Stimulated activated naive B cell treated with anti-CD40 and anti-IgM and Interleukin-4, amounts not matched to agents 10 μg/mL and 1 μg/mL and 100 μg/mL, for 72 hours (primary cell): Measurements from ENCODE around the gene LRRC47.
"Not testable (repeated sequence)": the region's sequence is repeated elsewhere in the genome, so short reads cannot be mapped to it uniquely, and the experiment has no call there.

Experiments used
- ATAC-seq, 2 donors: fragments of 150-1000 bp; cut with Tn5 transposase; replicated peaks; 2 replicates each; pipeline ENCODE4 v1.10.0; 2021; ENCODE audit warnings: moderate library complexity in 1 of 2
- DNase-seq: peaks from one replicate; pipeline ENCODE4 v3.0.0; 2021
- H3K27ac Mint-ChIP-seq: one replicate; pipeline ENCODE4 v1.8.0; 2022; ENCODE audit warnings: mild to moderate bottlenecking, mixed read lengths
- H3K27me3 Mint-ChIP-seq, 2 donors: one replicate each; pipeline ENCODE4 v1.8.0; 2022; ENCODE audit warnings: mixed read lengths in 2 of 2
- H3K36me3 Mint-ChIP-seq, 2 donors: one replicate each; pipeline ENCODE4 v1.8.0; 2022; ENCODE audit warnings: mixed read lengths in 2 of 2, mild to moderate bottlenecking in 1 of 2
- H3K4me1 Mint-ChIP-seq, 2 donors: one replicate each; pipeline ENCODE4 v1.8.0; 2022; ENCODE audit warnings: mixed read lengths in 2 of 2, mild to moderate bottlenecking in 1 of 2
- H3K4me3 Mint-ChIP-seq, 2 donors: one replicate each; pipeline ENCODE4 v1.8.0; 2022; ENCODE audit warnings: mild to moderate bottlenecking in 2 of 2, mixed read lengths in 2 of 2, moderate library complexity in 1 of 2
- H3K9me3 Mint-ChIP-seq, 2 donors: one replicate each; pipeline ENCODE4 v1.8.0; 2022; ENCODE audit warnings: mixed read lengths in 2 of 2, mild to moderate bottlenecking in 1 of 2

LRRC47 gene

DNA sequence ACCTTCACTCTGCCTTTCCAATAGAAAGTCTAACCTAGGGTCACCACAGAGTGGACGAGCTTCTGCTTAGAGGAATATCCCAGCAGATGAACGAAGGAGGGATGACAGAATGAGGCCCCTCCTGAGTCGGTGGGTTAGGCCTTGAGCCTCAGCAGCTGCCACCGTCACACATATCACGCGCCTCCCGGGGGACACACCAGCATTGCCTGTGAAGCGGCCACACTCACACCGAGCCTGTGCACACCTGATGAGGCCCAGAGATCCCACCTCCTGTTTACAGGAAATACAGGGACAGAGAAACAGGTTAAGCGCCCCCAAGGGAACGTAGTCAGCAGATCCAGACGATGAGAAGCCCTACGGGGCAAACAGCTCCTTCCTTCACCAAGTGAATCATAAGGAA is 25.1 kb upstream of the LRRC47 start:
- Mint-ChIP-seq H3K27ac (no peak overlapping the region), H3K27me3 (no peaks in the 10 kb centered on the region), H3K9me3 (no peaks in the 10 kb centered on the region), H3K36me3 (peaks cover 50 to 71% of the 10 kb centered on the region in 2 donors), H3K4me1 (peaks cover 4 to 8% of the 10 kb centered on the region in 2 donors), H3K4me3 (no peak overlapping the region)
- ATAC-seq (no peak), DNase-seq (no peak)

- H3K27ac Mint-ChIP-seq: no peak overlapping the region
- H3K27me3 Mint-ChIP-seq: no peaks in the 10 kb centered on the region
- H3K4me1 Mint-ChIP-seq: peaks cover 4 to 8% of the 10 kb centered on the region in 2 donors
- no peak overlapping the region for H3K4me3 Mint-ChIP-seq
- H3K36me3 Mint-ChIP-seq: peaks cover 51 to 72% of the 10 kb centered on the region in 2 donors
- no peak for ATAC-seq
- DNase-seq: no peak
- no peaks in the 10 kb centered on the region for H3K9me3 Mint-ChIP-seq
Measured at GRCh38 chr1:3821004-3821403, 24.7 kb upstream of the LRRC47 start.

- Mint-ChIP-seq H3K36me3 (peaks cover 50 to 73% of the 10 kb centered on the region in 2 donors), H3K4me1 (peaks cover 4 to 8% of the 10 kb centered on the region in 2 donors), H3K9me3 (no peaks in the 10 kb centered on the region), H3K27me3 (no peaks in the 10 kb centered on the region), H3K27ac (no peak overlapping the region), H3K4me3 (no peak overlapping the region)
- ATAC-seq (no peak), DNase-seq (no peak)
Measured at GRCh38 chr1:3820316-3820715, 24.0 kb upstream of the LRRC47 start.

GRCh38 chr1:3819771-3820200 is 23.5 kb upstream of the LRRC47 start:
- no peak overlapping the region for H3K4me3 Mint-ChIP-seq
- no peaks in the 10 kb centered on the region for H3K27me3 Mint-ChIP-seq
- ATAC-seq: no peak
- H3K9me3 Mint-ChIP-seq: no peaks in the 10 kb centered on the region
- no peak for DNase-seq
- H3K27ac Mint-ChIP-seq: no peak overlapping the region
- peaks cover 4 to 8% of the 10 kb centered on the region in 2 donors for H3K4me1 Mint-ChIP-seq
- peaks cover 54 to 77% of the 10 kb centered on the region in 2 donors for H3K36me3 Mint-ChIP-seq

GRCh38 chr1:3817821-3818597 is 21.7 kb upstream of the LRRC47 start:
- Mint-ChIP-seq H3K27me3 (no peaks in the 10 kb centered on the region), H3K4me1 (peaks cover 4 to 8% of the 10 kb centered on the region in 2 donors), H3K27ac (no peak overlapping the region), H3K9me3 (no peaks in the 10 kb centered on the region), H3K36me3 (peaks cover 48 to 70% of the 10 kb centered on the region in 2 donors), H3K4me3 (no peak overlapping the region)
- DNase-seq (no peak), ATAC-seq (no peak)

GRCh38 chr1:3817138-3817740 is 20.9 kb upstream of the LRRC47 start:
- Mint-ChIP-seq H3K4me3 (no peak overlapping the region), H3K27me3 (no peaks in the 10 kb centered on the region), H3K36me3 (peaks cover 43 to 69% of the 10 kb centered on the region in 2 donors), H3K9me3 (no peaks in the 10 kb centered on the region), H3K4me1 (peaks cover 4 to 8% of the 10 kb centered on the region in 2 donors), H3K27ac (no peak overlapping the region)
- no peak for ATAC-seq
- DNase-seq: no peak

GRCh38 chr1:3816331-3817137 is 20.2 kb upstream of the LRRC47 start:
- peaks cover 37 to 62% of the 10 kb centered on the region in 2 donors for H3K36me3 Mint-ChIP-seq
- no peak overlapping the region for H3K27ac Mint-ChIP-seq
- no peaks in the 10 kb centered on the region for H3K9me3 Mint-ChIP-seq
- no peaks in the 10 kb centered on the region for H3K27me3 Mint-ChIP-seq
- no peak overlapping the region for H3K4me3 Mint-ChIP-seq
- DNase-seq (no peak), ATAC-seq (no peak)
- H3K4me1 Mint-ChIP-seq: peaks cover 5 to 12% of the 10 kb centered on the region in 2 donors

- Mint-ChIP-seq H3K4me3 (no peak overlapping the region), H3K36me3 (peaks cover 27 to 51% of the 10 kb centered on the region in 2 donors), H3K27me3 (no peaks in the 10 kb centered on the region), H3K4me1 (peaks cover 8 to 17% of the 10 kb centered on the region in 2 donors), H3K27ac (no peak overlapping the region), H3K9me3 (no peaks in the 10 kb centered on the region)
- no peak for DNase-seq
- ATAC-seq: no peak
Measured at GRCh38 chr1:3814771-3815561, 18.7 kb upstream of the LRRC47 start.

DNA sequence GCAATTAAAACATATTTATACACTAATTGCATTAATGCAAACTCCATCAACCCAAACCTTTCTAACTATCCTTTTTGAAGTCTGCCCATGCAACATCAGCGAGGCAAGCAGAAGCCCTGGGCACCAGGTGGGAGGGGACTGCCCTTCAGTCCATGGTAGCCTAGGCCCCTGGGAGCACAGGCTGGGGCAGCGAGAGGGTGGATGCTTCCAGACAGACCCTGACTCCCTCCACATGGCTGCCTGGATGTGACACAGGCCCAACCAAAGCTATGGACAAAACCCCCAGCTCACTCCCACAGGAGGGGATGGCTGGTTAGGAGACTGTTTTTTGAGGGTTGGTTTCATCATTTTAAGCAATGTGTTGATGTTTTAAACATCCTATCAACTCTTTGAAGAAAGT is 17.8 kb upstream of the LRRC47 start:
- Mint-ChIP-seq H3K27me3 (no peaks in the 10 kb centered on the region), H3K4me1 (peaks cover 6 to 9% of the 10 kb centered on the region in 2 donors), H3K4me3 (no peak overlapping the region), H3K36me3 (peaks cover 22 to 42% of the 10 kb centered on the region in 2 donors), H3K27ac (no peak overlapping the region), H3K9me3 (no peaks in the 10 kb centered on the region)
- ATAC-seq (no peak), DNase-seq (no peak)

DNA sequence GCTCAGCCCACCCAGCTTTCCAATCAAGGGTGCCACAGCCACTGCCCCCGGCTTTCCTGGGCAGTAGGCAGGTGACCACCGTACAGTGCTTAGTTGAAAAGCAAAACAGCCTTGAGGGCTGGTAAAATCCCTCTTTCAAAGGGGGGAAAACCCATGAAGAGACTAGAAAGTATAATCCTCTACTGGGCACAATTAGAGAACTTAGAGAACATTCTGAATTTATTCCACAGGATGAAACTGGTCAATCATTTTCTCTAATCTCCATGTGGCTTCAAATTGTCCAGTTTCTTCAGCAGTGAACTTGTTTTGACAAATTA is 15.3 kb upstream of the LRRC47 start:
- peak; percentile 77 to 88 for ATAC-seq
- no peaks in the 10 kb centered on the region for H3K9me3 Mint-ChIP-seq

DNA sequence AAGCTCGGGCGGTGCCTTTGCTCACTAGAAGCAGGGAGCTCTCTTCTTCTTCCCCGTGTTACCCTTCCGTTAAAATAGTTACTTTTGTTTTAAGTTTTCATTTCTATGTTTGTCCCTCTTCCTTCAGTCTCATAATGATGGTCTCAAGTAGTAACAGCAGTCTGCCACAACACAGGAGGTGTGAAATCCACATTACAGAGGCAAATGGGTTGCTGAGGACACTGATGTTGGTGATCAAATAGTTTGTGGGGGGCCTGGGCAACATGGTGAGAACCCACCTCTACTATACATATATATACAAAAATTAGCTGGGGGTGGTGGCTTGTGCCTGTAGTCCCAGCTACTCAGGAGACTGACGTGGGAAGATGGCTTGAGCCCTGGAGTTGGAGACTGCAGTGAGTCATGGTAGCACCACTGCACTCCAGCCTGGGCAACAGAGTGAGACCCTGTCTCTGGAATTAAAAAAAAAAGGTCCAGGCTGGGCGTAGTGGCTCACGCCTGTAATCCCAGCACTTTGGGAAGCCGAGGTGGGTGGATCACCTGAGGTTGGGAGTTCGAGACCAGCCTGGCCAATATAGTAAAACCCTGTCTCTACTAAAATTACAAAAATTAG is 14.0 kb upstream of the LRRC47 start:
- DNase-seq, H3K4me3 Mint-ChIP-seq, H3K9me3 Mint-ChIP-seq, ATAC-seq, H3K4me1 Mint-ChIP-seq, H3K27ac Mint-ChIP-seq: not testable (repeated sequence)
- Mint-ChIP-seq H3K27me3 (peaks cover 10 to 16% of the 10 kb centered on the region in 2 donors), H3K36me3 (peaks cover 10 to 13% of the 10 kb centered on the region in 2 donors)

More for the DNA sequence above, 15.3 kb upstream of the LRRC47 start:
- Mint-ChIP-seq H3K36me3 (peaks cover 16 to 21% of the 10 kb centered on the region in 2 donors), H3K27me3 (peaks cover 0 to 7% of the 10 kb centered on the region in 2 donors), H3K4me3 (peak overlapping the region in 1 of 2 donors; percentile 53), H3K4me1 (peaks cover 4 to 9% of the 10 kb centered on the region in 2 donors), H3K27ac (no peak overlapping the region)
- DNase-seq: no peak

- H3K4me3 Mint-ChIP-seq: no peak overlapping the region
- H3K36me3 Mint-ChIP-seq: peaks cover 5 to 7% of the 10 kb centered on the region in 2 donors
- no peaks in the 10 kb centered on the region for H3K9me3 Mint-ChIP-seq
- peaks cover 15 to 22% of the 10 kb centered on the region in 2 donors for H3K27me3 Mint-ChIP-seq
- ATAC-seq: no peak
- no peak for DNase-seq
- H3K4me1 Mint-ChIP-seq: peaks cover 12 to 16% of the 10 kb centered on the region in 2 donors
- no peak overlapping the region for H3K27ac Mint-ChIP-seq
Measured at GRCh38 chr1:3809680-3810079, 13.4 kb upstream of the LRRC47 start.

GRCh38 chr1:3807769-3808168 is 11.5 kb upstream of the LRRC47 start:
- Mint-ChIP-seq H3K9me3 (no peaks in the 10 kb centered on the region), H3K36me3 (peaks cover 0 to 2% of the 10 kb centered on the region in 2 donors), H3K27me3 (peaks cover 26 to 41% of the 10 kb centered on the region in 2 donors), H3K4me3 (no peak overlapping the region), H3K4me1 (peaks cover 16 to 23% of the 10 kb centered on the region in 2 donors), H3K27ac (no peak overlapping the region)
- DNase-seq (no peak), ATAC-seq (no peak)
